ENCODE results near the gene HNRNPF. TPM values are rescaled to one million over a fixed set of nuclear protein-coding genes. Genes with fewer than 3 reads are reported as not detected.

The HNRNPF gene
- total and polyA plus RNA-seq, 12 donors, result 48.7 to 207 (median 139) TPM

DNA sequence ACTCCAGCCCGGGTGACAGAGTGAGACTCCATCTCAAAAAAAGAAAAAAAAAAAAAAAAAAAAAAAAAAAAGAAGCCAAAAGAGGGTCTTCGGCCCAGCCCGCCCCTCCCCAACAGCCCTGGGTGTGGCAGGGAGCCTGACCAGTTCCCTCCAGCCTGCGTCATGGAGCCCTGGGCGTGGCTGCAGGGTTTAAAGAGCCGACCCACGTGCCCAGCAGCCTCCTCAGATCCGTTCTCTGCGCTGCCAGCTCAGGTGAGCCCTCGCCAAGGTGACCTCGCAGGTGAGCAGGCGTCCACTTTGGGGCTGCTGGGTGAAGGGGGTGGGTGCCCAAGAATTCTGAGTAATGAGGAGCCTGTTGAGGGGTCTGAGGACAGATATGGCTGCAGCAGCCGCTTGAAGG lies 37.6 kb downstream of the HNRNPF start, which contains the start of gene FXYD4:
TSS of gene FXYD4 (plus strand) at position 219 of the 400 bp plus-strand sequence. CDS start 2,111 bp downstream, outside the sequence.
- intact Hi-C loops (cut with DNase I), result no loop called here
- no peaks in the 10 kb centered on the region for H3K27me3 ChIP-seq
- TF ChIP-seq, protein P1, sequence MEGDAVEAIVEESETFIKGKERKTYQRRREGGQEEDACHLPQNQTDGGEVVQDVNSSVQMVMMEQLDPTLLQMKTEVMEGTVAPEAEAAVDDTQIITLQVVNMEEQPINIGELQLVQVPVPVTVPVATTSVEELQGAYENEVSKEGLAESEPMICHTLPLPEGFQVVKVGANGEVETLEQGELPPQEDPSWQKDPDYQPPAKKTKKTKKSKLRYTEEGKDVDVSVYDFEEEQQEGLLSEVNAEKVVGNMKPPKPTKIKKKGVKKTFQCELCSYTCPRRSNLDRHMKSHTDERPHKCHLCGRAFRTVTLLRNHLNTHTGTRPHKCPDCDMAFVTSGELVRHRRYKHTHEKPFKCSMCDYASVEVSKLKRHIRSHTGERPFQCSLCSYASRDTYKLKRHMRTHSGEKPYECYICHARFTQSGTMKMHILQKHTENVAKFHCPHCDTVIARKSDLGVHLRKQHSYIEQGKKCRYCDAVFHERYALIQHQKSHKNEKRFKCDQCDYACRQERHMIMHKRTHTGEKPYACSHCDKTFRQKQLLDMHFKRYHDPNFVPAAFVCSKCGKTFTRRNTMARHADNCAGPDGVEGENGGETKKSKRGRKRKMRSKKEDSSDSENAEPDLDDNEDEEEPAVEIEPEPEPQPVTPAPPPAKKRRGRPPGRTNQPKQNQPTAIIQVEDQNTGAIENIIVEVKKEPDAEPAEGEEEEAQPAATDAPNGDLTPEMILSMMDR (IDR thresholded peaks at IDR 0.05), result no peak
- TF ChIP-seq POLR2A (IDR thresholded peaks at IDR 0.05), result no peak
- no peaks in the 10 kb centered on the region for H3K9me3 ChIP-seq (replicated peaks in 1 of 3)
- no peaks in the 10 kb centered on the region for H3K36me3 ChIP-seq (replicated peaks in 1 of 2)
- H3K27ac ChIP-seq, result no peak within 1 kb of the TSS
- H3K4me1 ChIP-seq (replicated peaks in 1 of 2), result no peaks in the 10 kb centered on the region
- WGBS, 4 donors, result 86 to 91% (median 89%) methylated on average over 6 to 13 of the region's 13 CpGs
- no peak within 1 kb of the TSS for H3K4me3 ChIP-seq
- DNase-seq, result no peak

DNA sequence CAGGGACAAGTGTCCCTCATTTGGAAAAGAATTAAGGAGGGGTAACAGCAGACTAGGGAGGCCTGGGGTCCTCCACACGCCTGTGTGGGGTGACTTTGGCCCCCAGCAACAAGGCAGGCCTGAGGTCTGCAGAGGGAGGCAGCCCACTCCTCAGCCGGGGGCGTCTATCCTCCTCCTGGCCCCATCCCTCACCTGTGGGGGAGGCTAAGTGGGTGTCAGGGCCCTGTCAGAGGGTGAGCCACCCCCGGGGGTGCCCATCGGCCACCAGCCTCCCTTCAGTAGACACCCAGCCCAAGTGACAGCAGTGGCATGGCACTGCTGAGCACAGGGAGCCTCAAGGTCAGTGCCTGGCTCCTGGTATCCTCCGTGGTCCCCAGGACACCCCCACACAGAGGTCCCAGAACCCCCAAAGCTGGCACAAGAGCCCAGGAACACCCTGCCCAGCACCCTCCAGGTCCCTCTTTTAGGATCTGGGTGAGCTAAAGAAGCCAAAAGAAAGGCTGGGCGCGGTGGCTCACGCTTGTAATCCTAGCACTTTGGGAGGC lies 38.2 kb downstream of the HNRNPF start:
- Histone ChIP-seq H3K27ac (no peak overlapping the region), H3K9me3 (replicated peaks in 1 of 3) (no peaks in the 10 kb centered on the region), H3K4me1 (replicated peaks in 1 of 2) (no peaks in the 10 kb centered on the region), H3K36me3 (replicated peaks in 1 of 2) (no peaks in the 10 kb centered on the region), H3K27me3 (no peaks in the 10 kb centered on the region), H3K4me3 (no peak overlapping the region)
- 77 to 91% (median 84%) methylated on average over 4 to 9 of the region's 9 CpGs for WGBS, 4 donors
- no peak for DNase-seq
- intact Hi-C loops (cut with DNase I), result no loop called here
- TF ChIP-seq, protein P1 (IDR thresholded peaks at IDR 0.05), result no peak
- TF ChIP-seq POLR2A (IDR thresholded peaks at IDR 0.05), result no peak

DNA sequence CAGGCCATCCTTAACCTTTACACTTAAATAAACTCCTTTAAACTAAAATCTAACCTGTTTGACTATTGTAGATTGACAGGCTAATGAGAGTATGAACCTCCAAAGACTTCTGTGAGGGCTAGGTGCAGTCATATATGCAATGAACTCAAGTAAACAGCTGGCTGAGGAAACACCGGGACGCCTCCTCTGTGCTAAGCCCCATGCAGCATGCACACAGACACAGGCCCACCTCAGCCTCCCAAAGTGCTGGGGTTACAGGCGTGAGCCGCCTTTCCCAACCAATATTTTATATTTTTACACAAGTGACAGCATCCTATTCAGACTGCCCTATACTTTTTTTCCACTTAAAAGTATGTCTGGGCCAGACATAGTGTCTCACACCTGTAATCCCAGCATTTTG lies 39.1 kb downstream of the HNRNPF start:
- H3K36me3 ChIP-seq (replicated peaks in 1 of 2), result no peaks in the 10 kb centered on the region
- no peak overlapping the region for H3K4me3 ChIP-seq
- 76 to 95% (median 84%) methylated on average over 4 of the region's 4 CpGs for WGBS, 4 donors
- no peaks in the 10 kb centered on the region for H3K4me1 ChIP-seq (replicated peaks in 1 of 2)
- no peaks in the 10 kb centered on the region for H3K27me3 ChIP-seq
- TF ChIP-seq POLR2A (IDR thresholded peaks at IDR 0.05), result no peak
- TF ChIP-seq, protein P1 (IDR thresholded peaks at IDR 0.05), result no peak
- no peak for DNase-seq
- H3K9me3 ChIP-seq (replicated peaks in 1 of 3), result no peaks in the 10 kb centered on the region
- no peak overlapping the region for H3K27ac ChIP-seq
- intact Hi-C loops (cut with DNase I), result no loop called here

GRCh38 chr10:43365001-43365400 lies 44.0 kb downstream of the HNRNPF start:
- no peak overlapping the region for H3K27ac ChIP-seq
- intact Hi-C loops (cut with DNase I), result no loop called here
- 71 to 81% (median 72%) methylated on average over 3 of the region's 3 CpGs for WGBS, 4 donors
- no peaks in the 10 kb centered on the region for H3K9me3 ChIP-seq (replicated peaks in 1 of 3)
- no peak for DNase-seq
- H3K4me1 ChIP-seq (replicated peaks in 1 of 2), result peaks cover 9% of the 10 kb centered on the region in 2 donors
- TF ChIP-seq, protein P1 (IDR thresholded peaks at IDR 0.05), result no peak
- TF ChIP-seq POLR2A (IDR thresholded peaks at IDR 0.05), result no peak
- no peak overlapping the region for H3K4me3 ChIP-seq
- H3K36me3 ChIP-seq (replicated peaks in 1 of 2), result no peaks in the 10 kb centered on the region
- no peaks in the 10 kb centered on the region for H3K27me3 ChIP-seq
